Activated CD8-positive, alpha-beta T cell treated with anti-CD3 and anti-CD28 coated beads for 36 hours (primary cell): Measurements from ENCODE around the gene CD40. TPM values are rescaled to one million over a fixed set of nuclear protein-coding genes. Genes with fewer than 3 reads are reported as not detected.

Experiments
- ATAC-seq: fragments of 200-7000 bp; cut with Tn5 transposase; one replicate; pipeline ENCODE4 v1.10.0; 2021; ENCODE audit warnings: mild to moderate bottlenecking, moderate library complexity
- CTCF ChIA-PET: fragments of 350-600 bp; sonication (Branson Sonifier 250); formaldehyde crosslinking; loops from one replicate; lab custom pipeline; 2021; ENCODE audit warnings: antibody characterized with exemption; lab: Charles Lee
- POLR2A ChIA-PET: fragments of 350-600 bp; sonication (Branson Sonifier 250); formaldehyde crosslinking; loops from one replicate; lab custom pipeline; 2021; ENCODE audit warnings: antibody characterized with exemption; lab: Charles Lee
- DNase-seq: peaks from one replicate; pipeline ENCODE4 v3.0.0-alpha.2; 2020
- H3K27ac Mint-ChIP-seq: one replicate; pipeline ENCODE4 v1.8.0; 2021; ENCODE audit warnings: mild to moderate bottlenecking, mixed read lengths
- H3K27me3 Mint-ChIP-seq: one replicate; pipeline ENCODE4 v1.8.0; 2021; ENCODE audit warnings: mixed read lengths
- H3K36me3 Mint-ChIP-seq: one replicate; pipeline ENCODE4 v1.8.0; 2021; ENCODE audit warnings: low read depth, mixed read lengths
- H3K4me1 Mint-ChIP-seq: one replicate; pipeline ENCODE4 v1.8.0; 2021; ENCODE audit warnings: low read depth, mixed read lengths
- H3K4me3 Mint-ChIP-seq: one replicate; pipeline ENCODE4 v1.8.0; 2021; ENCODE audit warnings: mild to moderate bottlenecking, moderate library complexity, mixed read lengths
- H3K9me3 Mint-ChIP-seq: one replicate; pipeline ENCODE4 v1.8.0; 2021; ENCODE audit warnings: mixed read lengths
- intact Hi-C: fragments of 100-400 bp; cut with micrococcal nuclease; formaldehyde crosslinking; loops from one replicate; pipeline ENCODE4 v1.10.0; 2022
- total RNA-seq, 2 experiments: library from RNA; stranded (reverse); gene quantifications; one replicate each; pipeline ENCODE4 v1.2.3, GENCODE V29; 2021
- TF ChIP-seq, protein P1 (sequence below): fragments of 200-600 bp; IDR thresholded peaks from one replicate; pipeline ENCODE4 v1.8.0; 2022; ENCODE audit warnings: antibody characterized with exemption, mild to moderate bottlenecking

Gene CD40
- total RNA-seq, 2 experiments from 2014 or later = 3.3 to 3.5 TPM

DNA sequence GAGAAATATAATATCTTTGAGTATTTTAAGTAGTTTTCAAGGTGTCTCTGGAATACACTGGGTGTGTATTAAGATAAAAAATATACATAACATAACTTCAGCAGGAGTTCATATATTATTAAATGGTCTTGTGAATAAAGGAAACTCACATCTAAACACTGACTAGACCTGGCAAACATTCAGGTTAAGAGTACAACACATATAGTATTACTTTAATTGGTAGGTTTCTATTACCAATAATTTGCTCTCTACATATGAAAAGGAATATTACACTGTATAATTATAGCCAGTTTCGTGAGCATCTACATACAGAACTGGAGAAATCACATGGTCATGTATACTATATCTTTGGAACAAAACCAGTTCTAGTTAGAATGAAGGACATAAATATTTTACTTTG, 37.0 kb upstream of the CD40 start:
- intact Hi-C loops = no loop called here
- POLR2A ChIA-PET = interaction anchor here (0.6 kb wide), 1 partner anchor 221 kb away, joined by 3 read pairs; no protein-coding TSS in a partner anchor
- DNase-seq (no peak), ATAC-seq (no peak)
- TF ChIP-seq, protein P1, sequence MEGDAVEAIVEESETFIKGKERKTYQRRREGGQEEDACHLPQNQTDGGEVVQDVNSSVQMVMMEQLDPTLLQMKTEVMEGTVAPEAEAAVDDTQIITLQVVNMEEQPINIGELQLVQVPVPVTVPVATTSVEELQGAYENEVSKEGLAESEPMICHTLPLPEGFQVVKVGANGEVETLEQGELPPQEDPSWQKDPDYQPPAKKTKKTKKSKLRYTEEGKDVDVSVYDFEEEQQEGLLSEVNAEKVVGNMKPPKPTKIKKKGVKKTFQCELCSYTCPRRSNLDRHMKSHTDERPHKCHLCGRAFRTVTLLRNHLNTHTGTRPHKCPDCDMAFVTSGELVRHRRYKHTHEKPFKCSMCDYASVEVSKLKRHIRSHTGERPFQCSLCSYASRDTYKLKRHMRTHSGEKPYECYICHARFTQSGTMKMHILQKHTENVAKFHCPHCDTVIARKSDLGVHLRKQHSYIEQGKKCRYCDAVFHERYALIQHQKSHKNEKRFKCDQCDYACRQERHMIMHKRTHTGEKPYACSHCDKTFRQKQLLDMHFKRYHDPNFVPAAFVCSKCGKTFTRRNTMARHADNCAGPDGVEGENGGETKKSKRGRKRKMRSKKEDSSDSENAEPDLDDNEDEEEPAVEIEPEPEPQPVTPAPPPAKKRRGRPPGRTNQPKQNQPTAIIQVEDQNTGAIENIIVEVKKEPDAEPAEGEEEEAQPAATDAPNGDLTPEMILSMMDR = no peak
- Mint-ChIP-seq H3K27ac (no peak overlapping the region), H3K27me3 (no peaks in the 10 kb centered on the region), H3K9me3 (no peaks in the 10 kb centered on the region), H3K4me1 (peaks cover 37% of the 10 kb centered on the region), H3K36me3 (peaks cover 10% of the 10 kb centered on the region), H3K4me3 (no peak overlapping the region)
- CTCF ChIA-PET = interaction anchor here (1.4 kb wide), 1 partner anchor 23 kb away, joined by 4 read pairs; no protein-coding TSS in a partner anchor

- ATAC-seq (no peak), DNase-seq (no peak)
- H3K36me3 Mint-ChIP-seq = peaks cover 12% of the 10 kb centered on the region
- ChIA-PET CTCF (interaction anchor here (1.2 to 1.6 kb wide), 3 partner anchors 60 to 69 kb away, joined by 4 to 10 read pairs (median 10); no protein-coding TSS in a partner anchor), POLR2A (no interaction called here)
- no peaks in the 10 kb centered on the region for H3K27me3 Mint-ChIP-seq
- TF ChIP-seq, protein P1 = no peak
- H3K4me3 Mint-ChIP-seq = no peak overlapping the region
- H3K4me1 Mint-ChIP-seq = peaks cover 58% of the 10 kb centered on the region
- intact Hi-C loops = no loop called here
- no peaks in the 10 kb centered on the region for H3K9me3 Mint-ChIP-seq
- no peak overlapping the region for H3K27ac Mint-ChIP-seq
These were observed 35.0 kb upstream of the CD40 start for GRCh38 chr20:46083101-46083500.

- CTCF ChIA-PET = interaction anchor here (1.2 to 1.6 kb wide), 3 partner anchors 61 to 70 kb away, joined by 4 to 10 read pairs (median 10); no protein-coding TSS in a partner anchor
- Mint-ChIP-seq H3K9me3 (no peaks in the 10 kb centered on the region), H3K4me3 (no peak overlapping the region), H3K27me3 (no peaks in the 10 kb centered on the region), H3K4me1 (peaks cover 63% of the 10 kb centered on the region), H3K27ac (no peak overlapping the region), H3K36me3 (peaks cover 12% of the 10 kb centered on the region)
- POLR2A ChIA-PET = no interaction called here
- ATAC-seq (no peak), DNase-seq (no peak)
- intact Hi-C loops = no loop called here
- TF ChIP-seq, protein P1 = no peak
These were observed 34.5 kb upstream of the CD40 start for GRCh38 chr20:46083531-46084061.

DNA sequence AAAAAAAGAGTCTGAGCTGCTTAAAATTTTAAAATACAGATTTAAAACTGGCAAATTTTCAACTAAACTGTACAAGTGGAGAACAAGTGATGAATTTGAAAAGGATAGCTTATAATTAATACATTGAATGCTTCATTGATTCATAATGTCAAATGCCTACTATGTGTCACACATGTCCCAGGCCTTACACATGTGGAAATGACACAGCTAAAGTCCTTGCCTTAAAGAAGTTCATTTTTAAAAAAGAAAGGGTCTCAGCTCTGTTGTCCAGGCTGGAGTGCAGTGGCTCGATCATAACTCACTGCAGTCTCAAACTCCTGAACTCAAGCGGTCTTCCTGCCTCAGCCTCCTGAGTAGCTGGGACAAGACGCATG, 33.3 kb upstream of the CD40 start:
- no peak overlapping the region for H3K4me3 Mint-ChIP-seq
- peaks cover 63% of the 10 kb centered on the region for H3K4me1 Mint-ChIP-seq
- DNase-seq (no peak), ATAC-seq (no peak)
- ChIA-PET CTCF (interaction anchor here (0.8 to 3.1 kb wide), 4 partner anchors 12 to 98 kb away, joined by 3 to 19 read pairs (median 4); no protein-coding TSS in a partner anchor), POLR2A (interaction anchor here (0.8 kb wide), 1 partner anchor 23 kb away, joined by 4 read pairs; no protein-coding TSS in a partner anchor)
- intact Hi-C loops = loop anchor here (5.0 kb wide), 1 partner anchor 62 kb away; no protein-coding TSS in a partner anchor
- peaks cover 7% of the 10 kb centered on the region for H3K36me3 Mint-ChIP-seq
- TF ChIP-seq, protein P1 = no peak
- H3K27me3 Mint-ChIP-seq = no peaks in the 10 kb centered on the region
- H3K27ac Mint-ChIP-seq = no peak overlapping the region
- no peaks in the 10 kb centered on the region for H3K9me3 Mint-ChIP-seq

DNA sequence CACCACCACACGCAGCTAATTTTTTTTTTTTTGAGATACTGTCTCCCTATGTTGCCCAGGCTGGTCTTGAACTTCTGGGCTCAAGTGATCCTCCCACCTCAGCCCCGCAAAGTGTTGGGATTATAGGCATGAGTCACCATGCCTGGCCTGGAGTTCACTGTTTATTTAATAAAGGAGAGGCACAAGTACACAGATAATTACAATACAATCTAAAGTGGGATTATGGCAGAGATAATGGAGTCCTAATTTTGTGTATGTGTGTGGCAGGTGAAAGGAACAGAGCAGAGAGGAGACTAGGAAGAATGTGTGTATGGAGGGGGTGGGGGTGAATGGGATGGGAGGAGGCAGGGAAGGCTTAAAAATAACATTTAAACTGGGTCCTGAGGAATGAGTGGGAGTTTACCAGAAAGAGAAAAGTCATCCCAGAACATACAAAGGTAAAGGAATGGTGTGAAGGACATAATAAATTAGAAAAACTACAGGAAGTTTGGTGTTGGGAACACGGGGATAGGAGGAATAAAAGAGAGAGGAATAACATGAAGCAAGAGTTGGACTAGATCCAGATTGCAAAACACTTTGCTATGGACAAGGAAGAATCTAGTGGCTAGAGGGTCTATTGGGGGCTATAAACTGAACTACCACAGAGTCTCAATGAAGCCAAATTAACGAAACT, 32.8 kb upstream of the CD40 start:
- ChIA-PET CTCF (interaction anchor here (0.8 to 3.1 kb wide), 4 partner anchors 13 to 99 kb away, joined by 3 to 19 read pairs (median 4); no protein-coding TSS in a partner anchor), POLR2A (no interaction called here)
- Mint-ChIP-seq H3K27ac (no peak overlapping the region), H3K4me1 (peaks cover 67% of the 10 kb centered on the region), H3K27me3 (no peaks in the 10 kb centered on the region), H3K4me3 (no peak overlapping the region), H3K9me3 (no peaks in the 10 kb centered on the region), H3K36me3 (peaks cover 7% of the 10 kb centered on the region)
- TF ChIP-seq, protein P1 = no peak
- ATAC-seq = no peak
- DNase-seq = no peak
- intact Hi-C loops = loop anchor here (5.0 kb wide), 1 partner anchor 63 kb away; no protein-coding TSS in a partner anchor
